Neural progenitor cell (in vitro differentiated cells): ENCODE measurements around the gene MFSD12.

Experiments used
- CTCF ChIP-seq: fragments of 200-600 bp; sonication (generic); IDR thresholded peaks from 2 replicates; pipeline ENCODE4 v1.5.1; 2017; ENCODE audit warnings: antibody characterized with exemption, mild to moderate bottlenecking
- EZH2 ChIP-seq: fragments of 200-600 bp; sonication (generic); IDR thresholded peaks from 2 replicates; pipeline ENCODE4 v1.6.1; 2017; ENCODE audit warnings: antibody characterized with exemption, mild to moderate bottlenecking, moderate library complexity
- EZH2phosphoT487 ChIP-seq: fragments of 200-600 bp; sonication (generic); IDR thresholded peaks from 2 replicates; pipeline ENCODE4 v1.6.1; 2017; ENCODE audit warnings: antibody characterized with exemption

GRCh38 chr19:3501780-3502179, 55.6 kb downstream of the MFSD12 start:
- TF ChIP-seq CTCF (no peak), EZH2 (no peak), EZH2phosphoT487 (no peak)
